KMS-11 (cell line): ENCODE data around the gene ALOX12.
"Not testable (repeated sequence)": the region's sequence is repeated elsewhere in the genome, so short reads cannot be mapped to it uniquely, and the experiment has no call there.

Experiments
- H2AFZ ChIP-seq: fragments of 200-600 bp; sonication (generic); 2 replicates; pipeline ENCODE4 v1.6.1; 2016; ENCODE audit warnings: antibody characterized with exemption, mixed run types, low read depth
- H3K27ac ChIP-seq: fragments of 200-600 bp; sonication (generic); 2 replicates; pipeline ENCODE4 v1.6.1; 2016; ENCODE audit warnings: mild to moderate bottlenecking, mixed run types
- H3K27me3 ChIP-seq: fragments of 200-600 bp; sonication (generic); 2 replicates; pipeline ENCODE4 v1.6.1; 2017; ENCODE audit warnings: mild to moderate bottlenecking, low read depth, mixed run types, moderate library complexity; ENCODE audit not compliant: insufficient read depth
- H3K36me3 ChIP-seq: fragments of 200-600 bp; sonication (generic); 2 replicates; pipeline ENCODE4 v1.6.1; 2017; ENCODE audit warnings: mild to moderate bottlenecking, mixed run types; ENCODE audit not compliant: insufficient read depth
- H3K4me1 ChIP-seq: fragments of 200-600 bp; sonication (generic); 2 replicates; pipeline ENCODE4 v1.6.1; 2016; ENCODE audit warnings: mild to moderate bottlenecking, low read depth, mixed run types; ENCODE audit not compliant: poor library complexity, severe bottlenecking
- H3K4me2 ChIP-seq: fragments of 200-600 bp; sonication (generic); 2 replicates; pipeline ENCODE4 v1.7.0; 2016; ENCODE audit warnings: mild to moderate bottlenecking, mixed run types
- H3K4me3 ChIP-seq: fragments of 200-600 bp; sonication (generic); IDR thresholded peaks from 2 replicates; pipeline ENCODE4 v1.6.1; 2017; ENCODE audit warnings: low read depth, low read length, mixed read lengths; ENCODE audit not compliant: insufficient read depth
- H3K79me2 ChIP-seq: fragments of 200-600 bp; sonication (generic); 2 replicates; pipeline ENCODE4 v1.6.1; 2016; ENCODE audit warnings: low read depth, mixed run types; ENCODE audit not compliant: insufficient read depth
- H3K9ac ChIP-seq: fragments of 200-600 bp; sonication (generic); 2 replicates; pipeline ENCODE4 v1.6.1; 2016; ENCODE audit warnings: mild to moderate bottlenecking, mixed run types
- H4K20me1 ChIP-seq: fragments of 200-600 bp; sonication (generic); 2 replicates; pipeline ENCODE4 v1.6.1; 2016; ENCODE audit warnings: mild to moderate bottlenecking, mixed run types; ENCODE audit not compliant: insufficient read depth
- TF ChIP-seq, protein P1 (sequence below): fragments of 200-600 bp; sonication (generic); conservative IDR thresholded peaks from 2 replicates; pipeline ENCODE4 v1.6.1; 2017; ENCODE audit warnings: low read depth, mild to moderate bottlenecking, antibody characterized with exemption, low read length, moderate library complexity, mixed read lengths

ALOX12 gene

DNA sequence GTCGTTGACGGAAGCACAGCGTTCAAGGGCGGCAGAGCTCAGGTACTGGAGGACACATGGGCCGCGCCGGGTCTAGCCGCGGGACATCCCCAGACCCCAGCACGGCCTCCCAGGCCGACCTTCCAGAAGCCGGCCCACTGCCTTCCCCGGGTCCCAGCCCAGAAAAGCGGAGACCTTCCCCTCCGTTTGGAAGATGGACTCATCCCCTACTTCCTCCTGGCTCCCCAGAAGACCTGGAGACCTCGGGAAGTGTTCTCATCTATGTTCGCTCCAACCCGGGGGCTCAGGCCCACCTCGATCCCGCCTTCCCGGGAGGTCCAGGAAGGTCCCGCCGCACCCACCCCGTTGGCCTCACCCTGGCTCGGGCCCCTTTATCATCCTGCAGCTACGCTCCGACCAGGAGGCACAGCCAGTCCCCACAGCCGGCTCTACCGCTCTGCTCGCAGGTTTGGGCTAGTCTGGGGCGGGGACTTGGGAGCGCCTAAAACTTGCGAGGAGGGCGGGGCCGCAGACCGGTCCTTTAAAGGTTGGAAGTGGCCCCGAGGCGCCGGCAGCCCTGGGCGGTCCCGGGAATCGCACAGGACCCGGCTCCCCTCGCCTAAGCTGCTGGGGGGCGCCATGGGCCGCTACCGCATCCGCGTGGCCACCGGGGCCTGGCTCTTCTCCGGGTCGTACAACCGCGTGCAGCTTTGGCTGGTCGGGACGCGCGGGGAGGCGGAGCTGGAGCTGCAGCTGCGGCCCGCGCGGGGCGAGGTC lies at the start of gene ALOX12:
TSS of gene ALOX12 (plus strand) at position 550 of the 756 bp plus-strand sequence. CDS start at position 619, 69 bp downstream.
- Histone ChIP-seq H4K20me1 (no peaks in the 10 kb centered on the region), H3K9ac (no peak within 1 kb of the TSS), H3K4me1 (no peaks in the 10 kb centered on the region), H2AFZ (no peak within 1 kb of the TSS), H3K4me2 (no peak within 1 kb of the TSS), H3K4me3 (no peak within 1 kb of the TSS), H3K79me2 (no peaks in the 10 kb centered on the region), H3K36me3 (no peaks in the 10 kb centered on the region), H3K27ac (no peak within 1 kb of the TSS), H3K27me3 (no peaks in the 10 kb centered on the region)
- TF ChIP-seq, protein P1, sequence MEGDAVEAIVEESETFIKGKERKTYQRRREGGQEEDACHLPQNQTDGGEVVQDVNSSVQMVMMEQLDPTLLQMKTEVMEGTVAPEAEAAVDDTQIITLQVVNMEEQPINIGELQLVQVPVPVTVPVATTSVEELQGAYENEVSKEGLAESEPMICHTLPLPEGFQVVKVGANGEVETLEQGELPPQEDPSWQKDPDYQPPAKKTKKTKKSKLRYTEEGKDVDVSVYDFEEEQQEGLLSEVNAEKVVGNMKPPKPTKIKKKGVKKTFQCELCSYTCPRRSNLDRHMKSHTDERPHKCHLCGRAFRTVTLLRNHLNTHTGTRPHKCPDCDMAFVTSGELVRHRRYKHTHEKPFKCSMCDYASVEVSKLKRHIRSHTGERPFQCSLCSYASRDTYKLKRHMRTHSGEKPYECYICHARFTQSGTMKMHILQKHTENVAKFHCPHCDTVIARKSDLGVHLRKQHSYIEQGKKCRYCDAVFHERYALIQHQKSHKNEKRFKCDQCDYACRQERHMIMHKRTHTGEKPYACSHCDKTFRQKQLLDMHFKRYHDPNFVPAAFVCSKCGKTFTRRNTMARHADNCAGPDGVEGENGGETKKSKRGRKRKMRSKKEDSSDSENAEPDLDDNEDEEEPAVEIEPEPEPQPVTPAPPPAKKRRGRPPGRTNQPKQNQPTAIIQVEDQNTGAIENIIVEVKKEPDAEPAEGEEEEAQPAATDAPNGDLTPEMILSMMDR: no peak

GRCh38 chr17:6947745-6948144 lies 48.1 kb upstream of the ALOX12 start:
- TF ChIP-seq, protein P1: no peak

DNA sequence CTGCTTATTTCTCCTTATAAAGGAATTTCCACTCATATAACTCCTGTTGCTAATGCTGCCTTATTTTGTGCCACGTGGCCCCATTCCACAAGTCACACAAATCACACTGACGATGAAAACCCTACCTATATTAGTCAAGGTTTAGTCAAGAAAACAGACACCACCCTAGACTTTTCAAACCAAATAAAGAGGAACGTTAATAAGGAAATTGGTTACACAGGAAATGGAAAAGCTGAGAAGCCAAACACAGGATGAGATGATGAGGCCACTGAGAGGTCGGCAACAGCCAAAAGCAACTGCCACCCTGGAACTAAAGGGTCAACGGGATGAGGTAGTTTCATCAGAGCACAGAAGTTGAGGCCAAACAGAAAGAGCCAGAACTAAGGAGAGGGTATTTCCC lies 47.3 kb upstream of the ALOX12 start:
- H3K4me3 ChIP-seq: no peak overlapping the region
- no peaks in the 10 kb centered on the region for H3K79me2 ChIP-seq
- no peak overlapping the region for H2AFZ ChIP-seq
- no peaks in the 10 kb centered on the region for H3K36me3 ChIP-seq
- no peak overlapping the region for H3K4me2 ChIP-seq
- no peaks in the 10 kb centered on the region for H3K27me3 ChIP-seq
- H3K4me1 ChIP-seq: no peaks in the 10 kb centered on the region
- no peaks in the 10 kb centered on the region for H4K20me1 ChIP-seq
- TF ChIP-seq, protein P1: no peak
- H3K9ac ChIP-seq: no peak overlapping the region
- H3K27ac ChIP-seq: no peak overlapping the region

More at GRCh38 chr17:6947745-6948144, 48.1 kb upstream of the ALOX12 start:
- Histone ChIP-seq H3K27me3 (no peaks in the 10 kb centered on the region), H3K9ac (no peak overlapping the region), H2AFZ (no peak overlapping the region), H3K79me2 (no peaks in the 10 kb centered on the region), H4K20me1 (no peaks in the 10 kb centered on the region), H3K4me3 (no peak overlapping the region), H3K27ac (no peak overlapping the region), H3K4me2 (no peak overlapping the region), H3K36me3 (no peaks in the 10 kb centered on the region), H3K4me1 (no peaks in the 10 kb centered on the region)

DNA sequence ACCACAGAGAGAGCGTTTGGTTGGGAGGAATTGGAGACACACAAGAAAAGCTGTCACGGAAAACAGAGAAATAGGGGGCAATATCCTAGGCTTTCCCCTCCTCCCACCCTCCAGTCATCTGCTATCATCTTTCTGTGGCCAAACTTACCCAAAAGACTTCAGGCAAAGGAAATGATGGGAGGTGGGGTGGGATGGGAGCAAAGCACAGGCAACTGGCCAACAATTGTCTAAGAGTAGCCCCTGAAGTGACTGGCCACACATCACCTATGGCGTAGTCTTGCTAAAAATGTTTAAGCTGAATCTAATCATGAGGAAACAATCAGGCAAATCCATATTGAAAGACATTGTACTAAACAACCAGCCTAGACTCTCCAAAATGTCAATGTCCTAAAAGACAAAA lies 46.9 kb upstream of the ALOX12 start:
- H3K27me3 ChIP-seq: no peaks in the 10 kb centered on the region
- H4K20me1 ChIP-seq: no peaks in the 10 kb centered on the region
- H3K4me3 ChIP-seq: no peak overlapping the region
- H2AFZ ChIP-seq: no peak overlapping the region
- no peaks in the 10 kb centered on the region for H3K4me1 ChIP-seq
- H3K27ac ChIP-seq: no peak overlapping the region
- H3K9ac ChIP-seq: no peak overlapping the region
- TF ChIP-seq, protein P1: no peak
- H3K4me2 ChIP-seq: no peak overlapping the region
- no peaks in the 10 kb centered on the region for H3K79me2 ChIP-seq
- no peaks in the 10 kb centered on the region for H3K36me3 ChIP-seq

- H3K27ac ChIP-seq, H3K4me1 ChIP-seq, H3K9ac ChIP-seq, H3K36me3 ChIP-seq, H3K4me3 ChIP-seq, H3K27me3 ChIP-seq, H4K20me1 ChIP-seq, H3K79me2 ChIP-seq, H2AFZ ChIP-seq, H3K4me2 ChIP-seq: not testable (repeated sequence)
Observed at GRCh38 chr17:6950938-6951337, 44.9 kb upstream of the ALOX12 start.
